GM19351 (cell line): ENCODE measurements around the gene CMIP.

Source experiments
- ATAC-seq: cut with Tn5 transposase; IDR thresholded peaks from one replicate; pipeline ENCODE4 v1.9.1; 2021; ENCODE audit warnings: mild to moderate bottlenecking, moderate library complexity; ENCODE audit not compliant: unreplicated experiment

Gene CMIP

DNA sequence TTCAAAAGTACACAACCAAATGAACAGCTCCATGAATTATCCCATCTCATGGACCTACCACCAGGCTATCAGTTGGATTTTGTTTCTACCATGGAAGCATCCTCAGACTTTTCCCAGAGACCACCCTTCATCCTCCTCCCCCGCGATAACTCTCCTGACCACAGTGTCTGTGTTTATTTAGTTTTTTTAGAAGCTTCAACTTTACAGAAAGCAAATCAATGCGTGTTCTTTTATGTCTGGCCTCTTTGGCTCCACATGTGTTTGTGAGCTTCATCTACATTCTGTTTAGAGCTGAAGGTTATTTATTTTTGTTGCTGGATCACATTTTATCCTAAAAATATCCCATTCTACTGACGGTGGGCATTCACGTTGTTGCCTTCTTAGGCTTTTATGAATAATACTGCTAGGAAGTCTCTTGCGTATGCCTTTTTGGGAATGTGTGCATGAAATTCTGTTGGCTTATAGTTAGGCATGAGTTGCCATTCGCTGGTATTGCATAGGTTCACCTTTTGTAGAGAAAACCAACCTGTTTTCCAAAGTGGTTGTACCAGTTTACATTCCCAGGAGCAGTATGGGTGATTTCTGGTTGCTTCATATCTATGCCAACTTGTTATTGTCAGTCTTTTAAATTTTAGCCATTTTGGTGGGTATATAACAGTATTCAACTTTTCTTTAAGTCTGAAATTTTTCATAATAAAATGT is 83.0 kb downstream of the CMIP start:
- no peak for ATAC-seq

DNA sequence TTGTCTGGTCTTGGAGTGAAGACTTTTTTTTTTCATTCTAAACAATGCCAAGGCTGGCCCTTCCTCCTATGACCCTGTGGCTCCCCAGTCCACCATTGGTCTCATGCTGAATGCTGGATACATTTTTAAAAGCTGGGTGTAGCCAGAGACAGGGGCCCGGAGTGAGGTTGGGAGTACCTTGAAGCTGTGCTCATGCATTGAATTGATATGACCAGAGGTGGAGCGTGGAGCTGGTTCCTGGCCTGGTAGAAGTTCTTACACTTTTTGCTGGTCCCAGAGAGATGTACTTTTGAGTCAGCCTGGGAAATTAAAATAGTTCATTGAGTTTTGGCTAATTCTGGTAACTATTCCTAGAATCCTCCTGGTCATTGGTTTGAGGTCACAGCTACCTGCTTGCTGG is 83.6 kb downstream of the CMIP start:
- no peak for ATAC-seq

DNA sequence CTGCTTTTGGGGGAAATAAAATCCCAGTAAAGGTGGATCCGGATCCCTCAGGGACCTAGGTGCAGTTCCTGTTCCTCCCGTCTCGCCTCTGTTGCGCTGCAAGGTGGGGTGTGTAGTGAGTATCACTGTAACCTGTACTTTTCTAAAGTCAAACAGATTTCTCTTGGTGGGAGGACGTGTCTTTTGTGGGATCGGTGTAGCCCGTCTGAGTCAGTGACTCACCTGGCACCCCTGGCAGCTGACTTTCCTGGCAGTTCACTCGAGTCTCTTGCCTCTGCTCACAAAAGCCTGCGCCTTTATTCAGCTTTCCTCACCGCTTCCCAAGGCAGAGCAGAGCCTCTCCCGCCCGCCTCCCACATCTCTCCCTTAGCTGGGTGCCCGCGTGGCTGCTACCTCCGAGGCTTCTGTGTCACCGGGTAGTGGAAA is 85.7 kb downstream of the CMIP start:
- no peak for ATAC-seq

DNA sequence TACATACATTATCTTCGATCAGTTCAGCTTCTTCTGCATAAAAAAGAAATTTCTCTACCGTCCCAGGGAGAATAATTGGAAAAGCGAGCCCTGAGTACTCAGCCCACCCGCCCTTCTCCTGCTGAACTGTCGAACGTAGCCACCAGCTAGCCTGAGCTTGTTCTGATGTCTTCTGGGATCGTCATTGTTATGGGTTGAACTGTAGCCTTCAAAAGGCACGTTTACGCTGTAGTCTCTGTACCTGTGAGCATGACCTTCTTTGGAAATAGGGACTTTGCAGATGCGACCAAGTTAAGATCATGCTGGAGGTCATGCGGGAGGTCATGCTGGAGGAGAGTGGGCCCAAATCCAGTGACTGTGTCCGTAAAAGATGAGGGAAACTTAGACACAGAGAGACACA is 86.2 kb downstream of the CMIP start:
- no peak for ATAC-seq

DNA sequence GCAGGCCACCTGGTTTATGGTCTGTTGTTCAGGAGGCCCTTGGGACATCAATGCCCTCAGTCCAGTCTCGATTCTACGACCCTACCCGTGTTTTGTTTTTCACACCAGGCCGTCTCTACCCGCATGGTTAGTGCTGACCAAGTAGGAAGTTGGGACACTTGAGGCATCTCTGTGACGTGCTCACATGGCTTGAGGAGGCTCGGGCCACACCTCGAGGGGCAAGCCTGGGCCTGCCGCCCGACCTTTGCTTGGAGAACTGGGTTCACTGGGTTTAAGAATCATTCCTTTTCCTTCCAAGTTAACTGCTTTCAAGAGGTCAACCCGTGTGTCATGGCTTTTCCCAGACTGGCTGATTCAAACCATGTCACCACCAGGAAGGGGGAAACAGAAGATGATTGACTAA is 86.8 kb downstream of the CMIP start:
- ATAC-seq, result no peak

DNA sequence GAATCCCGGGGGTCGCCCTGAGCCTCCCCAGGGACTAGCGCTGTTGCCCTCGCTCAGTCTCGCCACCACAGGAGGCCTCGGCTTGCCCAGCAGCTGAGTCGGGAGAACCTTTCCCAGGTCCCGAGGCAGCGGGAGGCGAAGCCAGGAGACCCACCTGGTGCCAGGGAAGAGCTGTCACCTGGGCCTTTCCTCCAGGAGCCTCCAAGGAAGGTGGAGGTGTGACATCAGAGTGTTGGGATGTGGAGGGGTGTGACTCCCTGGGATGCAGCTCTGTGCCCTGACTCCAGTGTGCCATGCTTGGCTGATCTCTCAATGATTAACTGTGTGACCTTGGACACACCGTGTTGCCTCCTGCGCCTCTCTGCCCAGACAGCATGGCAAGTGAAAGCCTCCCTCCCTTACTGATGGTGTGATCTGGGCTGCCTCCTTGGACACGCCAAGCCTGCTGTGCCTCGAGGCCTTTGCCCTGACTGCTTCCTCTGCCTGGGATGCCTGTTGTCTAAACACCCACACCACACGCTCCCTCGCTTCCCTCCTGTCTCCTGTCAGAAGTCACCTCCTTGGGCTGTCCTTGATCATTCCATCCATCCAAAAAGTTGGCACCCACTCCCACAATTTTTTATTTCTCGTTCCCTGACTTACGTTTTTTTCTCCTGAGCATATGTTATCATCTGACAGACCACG is 88.0 kb downstream of the CMIP start:
- ATAC-seq, result no peak

DNA sequence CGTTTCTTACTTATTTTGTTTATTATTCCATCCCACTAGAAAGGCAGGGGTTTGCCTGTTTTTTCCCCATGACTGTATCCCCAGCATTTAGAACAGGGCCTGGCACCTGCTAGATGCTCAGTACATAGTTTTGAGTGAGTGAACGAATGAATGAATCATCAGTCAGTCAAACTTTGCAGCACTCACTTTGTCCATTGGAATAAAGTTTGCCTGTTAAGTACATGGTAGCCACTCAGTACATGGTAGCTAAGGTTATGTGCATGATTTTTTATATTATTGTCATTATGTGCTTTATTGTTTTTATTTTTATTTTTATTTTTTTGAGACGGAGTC is 88.5 kb downstream of the CMIP start:
- ATAC-seq, result no peak

DNA sequence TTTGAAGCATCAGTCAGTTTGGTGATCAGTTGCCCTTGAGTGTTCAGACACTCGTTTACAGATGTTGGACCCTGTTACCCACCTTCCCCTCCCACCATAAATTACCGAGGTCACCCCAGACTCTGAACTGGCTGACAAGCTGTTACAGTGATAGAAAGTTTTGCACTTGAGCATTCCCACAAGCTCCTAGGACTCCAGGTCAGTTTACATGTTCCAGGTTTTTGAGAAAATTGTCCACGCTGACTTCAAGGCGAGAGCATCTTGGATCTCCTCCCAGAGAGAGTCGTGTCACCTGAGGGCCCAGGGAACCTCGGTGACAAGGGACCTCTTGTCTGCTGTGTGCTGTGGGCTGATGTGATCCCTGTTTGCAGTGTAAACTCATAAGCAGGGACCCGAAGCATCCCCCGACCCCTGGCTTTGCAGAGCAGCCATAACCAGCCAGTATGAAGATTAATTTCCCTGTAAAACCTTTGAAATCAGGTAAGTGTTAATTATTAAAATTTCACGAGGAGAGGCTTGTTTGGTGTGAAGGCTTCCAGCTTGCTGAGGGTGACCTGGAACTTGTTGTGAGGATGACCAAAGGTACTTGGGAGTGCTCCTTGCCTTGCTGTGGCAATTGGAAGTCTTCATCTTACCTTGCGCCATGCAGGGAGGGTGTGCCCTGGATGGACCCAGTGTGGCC is 91.2 kb downstream of the CMIP start:
- no peak for ATAC-seq

DNA sequence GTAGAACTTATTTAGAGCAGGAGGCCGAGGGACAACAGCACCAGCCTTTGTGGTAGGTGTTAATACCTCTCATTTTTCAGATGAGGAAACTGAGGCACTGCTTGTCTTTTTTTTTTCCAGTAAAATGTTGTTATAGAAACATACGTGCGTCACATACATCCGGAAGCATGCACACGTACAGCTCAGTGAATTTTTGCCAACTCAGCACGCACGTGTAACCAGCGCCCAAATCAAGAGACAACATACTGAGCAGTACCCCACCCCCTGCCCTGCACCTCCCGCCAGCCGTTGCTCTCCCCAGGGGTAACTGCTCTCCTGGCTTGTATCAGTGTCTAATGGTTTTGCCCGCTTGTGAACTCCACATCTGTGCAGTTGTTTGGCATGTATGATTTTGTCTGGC is 92.0 kb downstream of the CMIP start:
- ATAC-seq, result no peak

DNA sequence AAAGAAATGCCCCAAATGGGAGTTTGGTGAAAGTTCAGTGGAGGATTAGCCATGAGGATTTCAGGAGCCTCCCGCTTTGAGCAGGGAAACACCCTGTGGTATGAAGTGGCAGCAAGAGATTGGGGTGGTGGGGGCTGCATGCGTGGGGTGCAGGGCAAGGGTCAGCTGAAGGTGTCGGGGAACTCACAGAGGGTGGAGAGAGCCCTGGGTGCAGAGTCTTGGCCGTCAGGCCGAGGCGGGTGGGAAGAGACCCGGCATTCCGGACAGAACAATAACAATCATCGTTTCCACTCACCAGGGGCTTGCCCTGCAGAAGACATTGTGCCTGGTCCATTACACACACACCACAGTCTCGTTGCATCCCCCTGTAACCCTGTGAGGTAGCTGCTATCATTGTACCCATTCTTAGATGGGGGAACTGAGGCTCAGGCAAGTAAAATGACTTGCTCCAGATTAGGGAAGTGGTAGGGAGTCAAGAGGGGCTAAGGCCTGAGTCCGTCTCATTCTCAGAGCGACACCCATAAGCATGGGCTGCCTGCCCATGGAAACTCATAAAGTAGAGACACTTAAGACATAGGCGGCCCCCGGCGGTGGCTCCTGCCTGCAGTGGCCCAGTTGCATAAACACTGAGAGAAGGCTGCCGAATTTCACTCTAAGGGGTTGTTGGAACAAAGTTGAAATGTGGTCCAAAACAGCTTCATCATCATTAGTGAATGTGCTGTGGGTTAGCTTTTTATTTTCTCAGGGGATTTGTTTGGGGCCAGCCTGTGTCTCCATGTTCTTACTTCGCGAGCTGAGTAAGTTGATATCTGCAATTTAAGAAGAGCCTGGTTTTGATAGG is 93.3 kb downstream of the CMIP start:
- no peak for ATAC-seq

DNA sequence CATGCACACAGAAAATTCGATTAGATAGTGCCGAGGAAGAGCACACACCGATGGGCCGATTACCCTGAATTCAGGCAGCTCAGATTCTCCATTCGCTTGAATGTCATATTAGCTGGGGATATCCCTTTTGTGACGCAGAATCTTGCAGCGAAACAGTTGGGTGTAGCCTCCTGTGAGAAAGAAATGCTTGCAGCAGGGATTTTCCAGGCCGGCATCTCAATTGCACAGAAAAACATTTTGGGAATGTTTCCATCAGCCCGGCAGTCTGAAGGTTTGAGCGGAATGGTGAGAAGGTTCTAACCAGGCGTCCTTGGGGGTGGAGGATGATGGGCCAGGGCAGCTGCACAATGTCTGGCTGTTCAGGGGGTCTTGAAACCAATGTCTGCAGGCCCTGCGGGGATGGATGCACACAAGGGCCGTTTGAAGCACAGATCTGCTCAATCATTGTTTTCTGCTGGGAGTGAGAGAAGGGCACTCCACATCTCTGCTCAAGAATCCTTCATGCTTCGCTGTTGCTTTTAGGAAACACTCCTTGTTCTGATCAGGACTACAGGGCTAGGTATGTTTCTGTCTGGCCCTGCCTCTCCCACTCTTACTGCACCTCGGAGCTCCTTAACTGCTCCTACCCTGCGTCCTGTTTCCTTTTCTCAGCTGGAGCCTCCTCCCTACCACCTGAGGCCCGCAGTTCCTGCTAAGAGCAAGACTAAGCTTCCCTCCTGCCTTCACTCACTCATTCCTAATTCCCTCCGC is 94.6 kb downstream of the CMIP start:
- no peak for ATAC-seq

DNA sequence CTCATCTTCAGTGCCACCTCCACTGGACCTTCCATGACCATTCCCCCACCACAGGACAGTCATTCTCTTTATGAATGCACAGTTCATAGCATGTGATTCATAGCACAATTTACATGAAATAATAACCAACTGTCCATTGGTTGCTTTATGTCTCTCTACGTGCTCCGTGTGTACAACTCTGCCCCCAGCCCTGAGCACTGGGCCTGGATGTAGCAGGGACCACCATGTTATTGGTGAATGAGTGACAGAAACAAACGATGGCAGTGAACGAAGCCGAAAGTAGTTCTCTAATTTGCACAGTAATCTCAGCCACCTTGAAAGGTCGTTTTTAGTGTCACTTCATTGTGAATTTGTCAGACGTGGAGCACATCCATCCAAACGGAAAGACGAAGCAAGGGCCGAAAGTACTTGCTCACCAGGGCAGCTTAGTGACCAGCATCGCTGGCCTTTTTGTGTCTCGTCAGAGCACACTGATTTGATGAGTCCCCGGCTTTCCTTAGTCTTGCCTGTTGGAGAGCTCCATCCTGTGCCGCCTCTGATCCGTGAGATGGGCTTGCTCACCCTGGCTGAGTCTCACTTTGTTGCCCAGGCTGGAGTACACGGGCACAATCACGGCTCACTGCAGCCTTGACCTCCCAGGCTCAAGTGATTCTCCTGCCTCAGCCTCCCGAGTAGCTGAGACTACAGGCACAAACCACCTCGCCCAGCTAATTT is 95.3 kb downstream of the CMIP start:
- ATAC-seq, result no peak

DNA sequence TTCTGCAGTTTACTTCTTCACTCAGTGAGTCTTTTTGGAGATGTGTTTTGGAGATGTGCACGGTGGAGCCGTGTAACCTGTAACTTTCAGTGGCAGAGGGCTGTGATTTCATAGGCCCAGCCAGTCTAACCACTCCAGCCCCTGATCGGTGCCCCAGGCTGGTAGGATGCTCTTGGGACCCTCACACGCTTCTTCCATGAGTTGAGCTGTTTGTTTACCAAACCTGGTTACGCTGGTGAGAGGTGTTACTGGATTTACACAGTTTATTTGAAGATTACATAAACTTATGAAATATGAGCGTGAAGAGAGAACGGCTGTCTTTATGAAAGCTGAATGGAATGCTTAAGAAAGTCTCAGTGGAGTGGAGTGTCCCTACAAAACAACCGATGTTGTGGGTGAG is 96.7 kb downstream of the CMIP start:
- no peak for ATAC-seq

DNA sequence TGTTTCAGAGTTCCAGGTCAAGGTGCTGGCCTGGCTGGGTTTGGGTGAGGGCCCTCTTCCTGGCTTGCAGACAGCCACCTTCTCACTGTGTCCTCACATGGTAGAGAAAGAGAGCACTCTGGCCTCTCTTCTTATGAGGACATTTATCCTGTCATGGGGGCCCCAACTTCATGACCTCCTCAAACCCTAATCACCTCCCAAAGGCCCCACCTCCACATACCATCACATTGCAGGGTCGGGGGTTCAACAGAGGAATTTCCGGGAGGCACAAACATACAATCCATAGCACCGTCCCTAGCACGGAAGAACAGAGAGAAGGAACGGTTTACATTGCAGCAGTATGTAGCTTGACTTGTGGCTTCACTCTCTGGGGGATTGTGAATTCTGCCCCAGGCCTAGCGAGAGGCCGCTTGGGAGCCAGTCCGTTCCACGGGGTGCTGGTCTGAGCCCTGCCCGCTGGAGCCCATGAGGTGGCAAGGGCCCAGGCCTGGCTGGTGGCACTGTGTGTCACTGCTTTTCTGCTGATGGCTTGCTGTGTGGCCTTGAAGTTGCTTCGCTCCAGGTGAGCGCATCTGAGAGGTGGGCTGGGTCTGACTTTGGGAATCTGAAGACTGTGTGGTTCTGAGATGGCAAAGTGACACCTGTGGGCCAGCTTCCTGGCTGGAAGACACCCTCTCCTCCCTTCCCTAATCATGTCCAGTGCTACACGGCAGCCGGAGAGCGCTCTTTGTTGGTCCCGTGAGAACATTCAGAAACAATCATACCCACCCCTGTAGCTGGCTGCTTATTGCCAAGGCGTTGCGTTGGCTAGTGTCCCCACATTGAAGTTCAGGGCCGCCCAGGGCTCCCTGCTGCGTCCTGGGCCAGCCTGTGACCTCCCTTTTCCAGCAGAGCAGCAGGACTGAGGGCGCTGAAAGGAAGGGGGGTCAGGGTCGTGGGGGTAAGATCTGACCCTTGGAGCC is 98.3 kb downstream of the CMIP start:
- no peak for ATAC-seq

DNA sequence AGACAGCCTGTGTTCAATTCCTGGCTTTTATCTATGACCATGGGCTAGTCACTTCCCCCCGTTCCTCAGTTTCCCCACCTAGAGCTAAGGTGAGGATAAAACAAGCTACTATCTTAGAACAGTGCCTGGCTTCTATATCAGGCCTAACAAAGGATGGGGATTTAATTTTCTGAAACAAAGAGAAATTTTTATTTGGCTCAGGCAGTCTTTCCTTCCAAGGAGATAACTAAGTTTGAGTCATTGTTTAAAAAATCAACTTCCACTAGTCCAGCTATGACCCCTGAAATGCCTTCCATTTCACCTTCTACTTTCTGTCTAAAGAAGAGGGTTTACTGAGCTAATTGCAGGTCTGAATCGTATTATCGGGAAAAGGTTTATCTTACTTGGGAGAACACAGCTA is 99.0 kb downstream of the CMIP start:
- no peak for ATAC-seq

DNA sequence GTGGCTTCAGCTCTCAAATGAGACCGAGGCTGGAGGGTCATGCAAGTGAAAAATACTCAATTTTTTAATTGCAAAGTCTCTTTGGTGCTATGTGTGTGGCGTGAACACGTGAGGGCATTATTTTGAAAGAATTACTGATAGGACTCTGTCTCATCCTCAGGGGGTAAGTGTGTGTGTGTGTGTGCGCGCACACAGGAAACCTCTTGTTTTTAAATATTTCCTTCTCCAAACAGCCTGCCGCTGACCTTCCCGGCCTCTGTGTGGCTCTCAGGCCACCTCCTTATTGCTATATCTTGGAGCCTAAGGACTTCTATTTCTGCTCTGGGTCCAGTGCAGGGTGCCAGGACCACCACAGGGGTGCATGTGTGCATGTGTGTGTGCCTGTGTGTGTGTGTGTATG is 99.7 kb downstream of the CMIP start:
- no peak for ATAC-seq

DNA sequence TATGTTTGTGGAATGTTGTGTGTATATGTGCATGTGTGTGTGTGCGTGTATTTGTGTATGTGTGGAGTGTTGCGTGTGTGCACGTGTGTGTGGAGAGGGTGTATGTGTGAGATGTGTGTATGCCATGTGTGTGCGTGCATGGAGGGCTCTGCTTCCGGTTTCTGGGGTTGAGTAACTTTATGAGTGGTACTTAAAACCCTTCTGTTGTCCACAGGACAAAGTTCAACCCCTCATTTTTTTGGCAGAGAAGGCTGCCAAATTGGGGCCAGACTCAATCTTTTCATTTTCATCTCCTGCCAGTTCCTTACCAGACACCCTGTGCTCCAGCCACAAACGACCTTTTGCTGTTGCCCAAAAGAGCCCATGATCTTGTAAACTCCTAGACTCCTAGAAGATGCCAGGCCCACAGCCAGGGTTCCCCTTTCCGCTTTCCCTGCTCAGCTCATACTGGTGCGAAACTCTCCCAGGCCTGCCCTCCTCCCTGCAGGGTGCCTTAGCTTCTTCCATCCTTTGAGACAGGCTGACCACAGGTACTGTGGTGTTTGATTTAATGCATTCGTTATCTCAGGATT is 100.2 kb downstream of the CMIP start:
- no peak for ATAC-seq

DNA sequence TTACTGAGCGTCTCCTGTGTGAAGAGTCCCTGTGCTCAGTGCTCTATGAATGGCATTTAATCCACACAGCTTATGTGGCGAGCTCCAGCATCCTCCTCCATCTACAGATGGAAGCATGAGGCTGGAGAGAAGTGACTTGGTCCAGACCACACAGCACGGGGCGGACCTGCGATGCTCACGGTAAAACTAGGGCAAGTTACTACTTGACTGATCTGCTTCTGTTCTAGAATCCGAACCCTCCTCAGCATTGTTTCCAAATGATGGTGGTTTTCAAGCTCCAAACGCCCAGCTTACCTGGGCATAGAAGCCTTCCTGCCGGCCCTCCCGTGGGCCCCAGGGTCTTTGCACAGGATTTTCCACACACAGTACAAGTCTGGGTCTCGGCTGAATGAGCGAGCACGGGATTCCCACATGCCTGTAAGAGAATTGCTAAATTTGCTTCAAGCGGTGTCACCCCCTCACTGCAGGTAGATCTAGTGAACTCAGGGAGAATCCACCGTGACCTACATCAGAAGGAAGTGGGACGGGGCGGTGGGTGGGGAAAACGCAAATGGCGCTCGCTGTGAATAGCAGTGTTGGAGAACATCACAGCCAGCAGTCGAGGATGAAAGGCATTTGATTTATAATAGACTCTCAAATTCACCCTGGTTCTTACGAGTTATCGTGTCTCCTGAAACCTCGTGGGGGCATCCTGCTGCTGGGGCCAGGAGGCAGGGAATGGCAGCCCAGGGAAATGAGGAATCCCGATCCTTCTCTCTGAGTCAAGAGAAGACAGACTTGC is 101.1 kb downstream of the CMIP start:
- ATAC-seq, result no peak
